ENCODE results near the gene PLAAT1. TPM values are rescaled to one million over a fixed set of nuclear protein-coding genes. Genes with fewer than 3 reads are reported as not detected.

Gene PLAAT1
- polyA plus RNA-seq, 4 donors: 3.1 to 4.8 (median 3.4) TPM

Other genes with a start within 250 kb of the PLAAT1 start
- gene ATP13A5, start 137.5 kb downstream of the PLAAT1 start, polyA plus RNA-seq (ENCODE audit: insufficient read length in 4 of 4): under 1 TPM in 2 of 4 donors, not detected in 2; 0.17 to 0.24 TPM